ENCODE data around the gene GIT2. TPM values are rescaled to one million over a fixed set of nuclear protein-coding genes. Genes with fewer than 3 reads are reported as not detected.

The GIT2 gene
- 93.4 TPM for polyA plus RNA-seq

GRCh38 chr12:109995686-109996482, at the start of gene GIT2:
GIT2 (minus strand) TSS chr12:109996368; CDS start chr12:109996224, 144 bp downstream.
- Mint-ChIP-seq H3K27ac (peak within 1 kb of the TSS; percentile 86 to 97 (median 97)), H3K4me3 (peak within 1 kb of the TSS; percentile 92 to 99 (median 98)), H3K4me1 (peaks cover 45 to 46% (median 45%) of the 10 kb centered on the region in 3 donors), H3K36me3 (no peaks in the 10 kb centered on the region), H3K27me3 (no peaks in the 10 kb centered on the region), H3K9me3 (no peaks in the 10 kb centered on the region)

GRCh38 chr12:110042264-110042663, 46.1 kb upstream of the GIT2 start:
- H3K4me3 Mint-ChIP-seq = peak overlapping the region in 1 of 4 donors; percentile 26
- peaks cover 22 to 28% (median 25%) of the 10 kb centered on the region in 3 donors for H3K4me1 Mint-ChIP-seq
- H3K9me3 Mint-ChIP-seq = no peaks in the 10 kb centered on the region
- peaks cover 4% of the 10 kb centered on the region for H3K36me3 Mint-ChIP-seq
- H3K27me3 Mint-ChIP-seq = no peaks in the 10 kb centered on the region
- peak overlapping the region; percentile 53 to 79 (median 73) for H3K27ac Mint-ChIP-seq

GRCh38 chr12:110039085-110039807, 43.1 kb upstream of the GIT2 start:
- H3K27ac Mint-ChIP-seq = peak overlapping the region; percentile 36 to 87 (median 80)
- H3K27me3 Mint-ChIP-seq = no peaks in the 10 kb centered on the region
- H3K36me3 Mint-ChIP-seq = peaks cover 4% of the 10 kb centered on the region
- H3K4me3 Mint-ChIP-seq = peak overlapping the region in 1 of 4 donors; percentile 16
- H3K4me1 Mint-ChIP-seq = peaks cover 24 to 30% (median 25%) of the 10 kb centered on the region in 3 donors
- H3K9me3 Mint-ChIP-seq = no peaks in the 10 kb centered on the region

- Mint-ChIP-seq H3K4me3 (no peak overlapping the region), H3K9me3 (no peaks in the 10 kb centered on the region), H3K36me3 (peaks cover 4% of the 10 kb centered on the region), H3K27ac (peak overlapping the region; percentile 36 to 87 (median 80)), H3K4me1 (peaks cover 23 to 30% (median 24%) of the 10 kb centered on the region in 3 donors), H3K27me3 (no peaks in the 10 kb centered on the region)
Observed at GRCh38 chr12:110038741-110039084, 42.5 kb upstream of the GIT2 start.

- peaks cover 3% of the 10 kb centered on the region for H3K36me3 Mint-ChIP-seq
Observed at GRCh38 chr12:110037315-110037714, 41.1 kb upstream of the GIT2 start.

GRCh38 chr12:110035534-110036104, 39.5 kb upstream of the GIT2 start:
- H3K27me3 Mint-ChIP-seq = no peaks in the 10 kb centered on the region
- H3K9me3 Mint-ChIP-seq = no peaks in the 10 kb centered on the region
- peak overlapping the region; percentile 61 to 82 (median 69) for H3K27ac Mint-ChIP-seq
- H3K4me1 Mint-ChIP-seq = peaks cover 17 to 18% (median 18%) of the 10 kb centered on the region in 3 donors
- H3K36me3 Mint-ChIP-seq = peaks cover 3% of the 10 kb centered on the region
- H3K4me3 Mint-ChIP-seq = no peak overlapping the region

More at GRCh38 chr12:110037315-110037714, 41.1 kb upstream of the GIT2 start:
- H3K9me3 Mint-ChIP-seq = no peaks in the 10 kb centered on the region
- no peaks in the 10 kb centered on the region for H3K27me3 Mint-ChIP-seq
- peak overlapping the region in 1 of 3 donors; percentile 16 for H3K27ac Mint-ChIP-seq
- no peak overlapping the region for H3K4me3 Mint-ChIP-seq
- peaks cover 18 to 20% (median 19%) of the 10 kb centered on the region in 3 donors for H3K4me1 Mint-ChIP-seq

GRCh38 chr12:110033888-110034287, 37.7 kb upstream of the GIT2 start:
- H3K36me3 Mint-ChIP-seq = peaks cover 5% of the 10 kb centered on the region

GRCh38 chr12:110029290-110029815, 33.2 kb upstream of the GIT2 start:
- H3K27ac Mint-ChIP-seq = peak overlapping the region in 1 of 3 donors; percentile 39
- no peaks in the 10 kb centered on the region for H3K27me3 Mint-ChIP-seq
- peaks cover 5% of the 10 kb centered on the region for H3K36me3 Mint-ChIP-seq
- no peak overlapping the region for H3K4me3 Mint-ChIP-seq
- H3K4me1 Mint-ChIP-seq = no peaks in the 10 kb centered on the region
- no peaks in the 10 kb centered on the region for H3K9me3 Mint-ChIP-seq

More at GRCh38 chr12:110033888-110034287, 37.7 kb upstream of the GIT2 start:
- Mint-ChIP-seq H3K4me1 (peaks cover 4 to 9% (median 8%) of the 10 kb centered on the region in 3 donors), H3K27me3 (no peaks in the 10 kb centered on the region), H3K27ac (no peak overlapping the region), H3K4me3 (no peak overlapping the region), H3K9me3 (no peaks in the 10 kb centered on the region)

- Mint-ChIP-seq H3K27me3 (no peaks in the 10 kb centered on the region), H3K27ac (peak overlapping the region in 1 of 3 donors; percentile 61), H3K36me3 (peaks cover 5% of the 10 kb centered on the region)
Observed at GRCh38 chr12:110028323-110028722, 32.2 kb upstream of the GIT2 start.

GRCh38 chr12:110024051-110024450, 27.9 kb upstream of the GIT2 start:
- Mint-ChIP-seq H3K4me1 (peaks cover 2 to 8% (median 7%) of the 10 kb centered on the region in 3 donors), H3K36me3 (peaks cover 3% of the 10 kb centered on the region), H3K9me3 (no peaks in the 10 kb centered on the region), H3K4me3 (peak overlapping the region in 1 of 4 donors; percentile 27), H3K27me3 (no peaks in the 10 kb centered on the region), H3K27ac (peak overlapping the region in 2 of 3 donors; percentile 8 to 81)

More at GRCh38 chr12:110028323-110028722, 32.2 kb upstream of the GIT2 start:
- no peak overlapping the region for H3K4me3 Mint-ChIP-seq
- H3K4me1 Mint-ChIP-seq = peaks cover 2 to 8% (median 7%) of the 10 kb centered on the region in 3 donors
- no peaks in the 10 kb centered on the region for H3K9me3 Mint-ChIP-seq

GRCh38 chr12:110023059-110023980, 27.2 kb upstream of the GIT2 start:
- no peaks in the 10 kb centered on the region for H3K27me3 Mint-ChIP-seq
- H3K9me3 Mint-ChIP-seq = no peaks in the 10 kb centered on the region
- no peak overlapping the region for H3K4me3 Mint-ChIP-seq
- peak overlapping the region in 2 of 3 donors; percentile 8 to 81 for H3K27ac Mint-ChIP-seq
- H3K36me3 Mint-ChIP-seq = peaks cover 5% of the 10 kb centered on the region
- peaks cover 4 to 9% (median 7%) of the 10 kb centered on the region in 3 donors for H3K4me1 Mint-ChIP-seq

- Mint-ChIP-seq H3K27ac (no peak overlapping the region), H3K36me3 (peaks cover 3% of the 10 kb centered on the region), H3K9me3 (no peaks in the 10 kb centered on the region), H3K4me1 (peaks cover 4 to 9% (median 7%) of the 10 kb centered on the region in 3 donors), H3K27me3 (no peaks in the 10 kb centered on the region), H3K4me3 (no peak overlapping the region)
Observed at GRCh38 chr12:110020956-110021355, 24.8 kb upstream of the GIT2 start.

- H3K27me3 Mint-ChIP-seq = no peaks in the 10 kb centered on the region
- H3K4me1 Mint-ChIP-seq = peaks cover 30 to 36% (median 36%) of the 10 kb centered on the region in 3 donors
- H3K36me3 Mint-ChIP-seq = peaks cover 8% of the 10 kb centered on the region
- peak overlapping the region in 3 of 4 donors; percentile 77 to 87 (median 85) for H3K4me3 Mint-ChIP-seq
- H3K9me3 Mint-ChIP-seq = no peaks in the 10 kb centered on the region
- H3K27ac Mint-ChIP-seq = peak overlapping the region; percentile 58 to 95 (median 94)
Observed at GRCh38 chr12:110015132-110015531, 19.0 kb upstream of the GIT2 start.

GRCh38 chr12:110012659-110013058, 16.5 kb upstream of the GIT2 start:
- Mint-ChIP-seq H3K4me3 (peak overlapping the region; percentile 82 to 90 (median 84)), H3K36me3 (peaks cover 9% of the 10 kb centered on the region), H3K27ac (peak overlapping the region; percentile 94 to 99 (median 99)), H3K9me3 (no peaks in the 10 kb centered on the region), H3K4me1 (peaks cover 44 to 52% (median 50%) of the 10 kb centered on the region in 3 donors), H3K27me3 (no peaks in the 10 kb centered on the region)

Measured in IgD-negative memory B cell (primary cell).